GM19099 (cell line): ENCODE results near the gene BIRC7.

Experiments used
- POLR2A ChIP-seq: IDR thresholded peaks from 3 replicates; pipeline ENCODE4 v1.6.1; 2011; ENCODE audit warnings: low read depth; ENCODE audit not compliant: insufficient read length; ENCODE audit errors: extremely low read depth

The BIRC7 gene

DNA sequence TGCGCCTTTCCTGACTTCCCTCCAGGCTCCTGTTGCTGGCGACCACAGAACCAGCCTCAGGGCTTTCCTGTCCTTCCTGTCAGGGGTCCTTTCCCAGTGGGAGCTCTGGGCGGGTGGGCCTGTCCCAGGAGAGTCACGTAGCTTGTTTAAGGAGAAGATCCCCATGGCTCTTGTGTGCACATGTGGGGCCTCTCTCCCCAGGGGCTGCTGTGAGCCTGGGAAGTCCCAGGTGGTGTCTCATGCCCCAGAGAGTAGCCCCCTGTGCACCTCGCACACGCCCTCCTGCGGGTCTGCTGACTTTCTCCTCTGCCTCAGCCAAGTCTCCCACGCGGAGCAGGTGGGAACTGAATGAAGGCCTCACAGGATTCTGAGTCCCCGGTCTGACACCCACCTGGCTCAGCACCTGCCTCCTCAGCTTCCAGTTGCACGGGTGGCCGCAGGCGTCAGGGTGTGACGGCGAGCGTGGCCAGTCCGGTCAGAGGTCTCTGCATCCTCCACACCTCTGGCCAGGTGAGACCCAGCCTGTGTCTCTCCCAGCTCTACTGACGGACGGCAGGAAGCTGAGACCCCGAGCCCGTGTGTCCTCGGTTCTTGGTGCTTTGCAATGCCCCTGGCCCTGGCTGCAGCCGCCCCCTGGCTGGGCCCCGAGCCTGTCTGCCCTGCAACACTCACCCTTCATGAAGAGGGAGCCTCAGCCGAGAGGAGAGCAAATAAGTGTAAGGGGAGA, 24.2 kb downstream of the BIRC7 start:
- no peak for TF ChIP-seq POLR2A

DNA sequence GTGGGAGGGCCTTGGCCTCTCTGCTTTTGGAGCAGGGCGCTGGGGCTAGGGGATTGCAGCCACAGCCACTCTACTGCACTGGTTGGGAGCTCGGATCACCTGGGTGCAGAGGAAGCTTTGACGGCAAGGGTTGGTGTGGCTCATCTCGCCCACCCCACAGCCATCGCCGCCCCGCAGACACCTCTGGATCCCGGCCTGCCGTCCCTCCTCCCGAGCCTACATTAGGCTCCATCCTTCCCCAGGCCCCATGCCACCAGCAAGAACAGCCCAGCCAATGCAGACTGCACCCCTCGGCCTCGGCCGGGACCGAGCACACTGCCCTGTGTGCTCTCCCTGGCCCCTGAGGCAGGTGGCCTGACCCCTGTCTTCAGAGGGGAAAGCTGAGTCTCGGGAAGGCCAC, 24.8 kb downstream of the BIRC7 start:
- TF ChIP-seq POLR2A, result no peak

DNA sequence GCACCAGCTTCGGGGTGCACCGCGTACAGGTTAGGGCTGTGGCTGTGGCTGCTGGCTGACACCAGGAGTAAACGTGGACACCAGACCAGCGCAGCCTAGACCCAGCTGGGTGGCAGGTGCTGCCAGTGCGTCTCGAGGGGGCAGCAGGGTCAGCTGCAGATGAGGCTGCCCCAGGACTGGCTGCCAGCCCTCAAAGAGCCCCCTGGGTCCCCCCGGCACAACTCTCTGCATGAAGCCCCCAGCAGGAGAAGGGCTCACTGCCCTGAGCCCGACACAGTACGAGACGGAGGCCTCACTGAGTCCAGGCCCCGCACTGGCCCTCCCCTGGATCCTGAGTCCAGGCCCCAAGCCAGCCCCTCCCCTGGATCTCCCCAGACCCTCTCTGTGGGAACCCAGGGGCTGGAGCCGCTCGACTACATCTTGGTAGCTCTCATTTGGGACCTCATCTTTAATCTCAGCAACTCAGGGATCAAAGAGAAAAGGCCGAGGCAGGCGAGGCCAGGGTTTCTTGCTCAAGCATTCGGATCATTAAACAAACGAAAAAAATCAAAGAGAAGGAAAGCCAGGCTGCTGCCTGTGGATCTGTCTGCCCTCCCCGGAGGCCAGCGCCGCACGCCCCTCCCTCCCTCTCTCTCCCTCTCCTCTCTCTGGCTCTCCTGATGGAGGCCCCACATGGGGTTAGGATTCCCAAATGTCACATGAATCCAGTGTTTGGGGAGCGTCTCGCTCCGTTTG, 25.5 kb downstream of the BIRC7 start:
- TF ChIP-seq POLR2A, result no peak

DNA sequence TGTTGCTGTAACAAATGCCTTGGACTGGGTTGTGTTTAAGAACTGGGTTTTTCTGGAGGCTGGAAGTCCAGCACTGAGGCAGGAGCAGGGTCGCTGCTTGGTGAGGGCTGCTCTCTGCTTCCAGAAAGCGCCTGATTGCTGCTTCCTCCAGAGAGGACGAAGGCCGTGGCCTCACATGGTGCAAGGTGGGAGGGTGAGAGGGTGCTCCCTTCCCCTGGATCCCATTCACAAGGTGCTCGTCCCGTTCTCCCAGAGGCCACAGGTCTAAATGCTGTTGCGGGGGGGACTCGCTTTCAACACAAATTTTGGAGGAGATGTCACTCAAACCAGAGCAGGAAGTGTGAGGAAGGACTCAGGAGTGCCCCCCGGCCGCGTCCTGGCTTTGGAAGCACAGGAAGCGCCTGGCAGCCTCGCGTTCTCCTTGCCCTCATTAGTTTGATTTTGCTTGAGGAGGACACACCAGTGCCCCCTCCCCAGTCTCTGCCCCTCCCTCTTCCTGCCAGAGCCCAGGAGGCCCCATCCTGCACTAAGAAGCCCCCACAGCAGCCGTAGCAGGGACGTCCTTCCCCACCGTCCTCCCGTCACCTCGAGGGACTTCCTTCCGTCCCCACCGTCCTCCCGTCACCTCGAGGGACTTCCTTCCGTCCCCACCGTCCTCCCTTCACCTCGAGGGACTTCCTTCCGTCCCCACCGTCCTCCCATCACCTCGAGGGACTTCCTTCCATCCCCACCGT, 26.3 kb downstream of the BIRC7 start:
- no peak for TF ChIP-seq POLR2A

DNA sequence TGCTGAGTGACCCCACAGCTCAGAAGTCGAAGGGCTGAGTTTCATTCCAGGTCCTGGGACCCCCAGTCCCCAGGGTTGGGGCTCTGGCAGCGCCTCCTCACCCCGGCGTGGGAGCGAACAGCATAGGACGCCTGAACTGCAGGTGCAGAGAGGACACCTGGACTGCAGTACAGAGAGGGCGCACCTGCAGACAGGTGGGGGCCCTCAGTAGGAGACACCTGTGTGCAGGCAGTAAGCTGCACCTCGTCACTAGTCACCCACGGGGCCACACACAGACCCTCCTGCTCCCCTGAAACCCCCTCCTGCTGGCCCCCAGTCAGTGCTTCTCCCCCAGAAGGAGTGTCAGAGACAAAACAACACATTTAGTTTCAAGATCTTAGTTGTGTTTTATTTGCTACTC, 27.1 kb downstream of the BIRC7 start:
- no peak for TF ChIP-seq POLR2A

DNA sequence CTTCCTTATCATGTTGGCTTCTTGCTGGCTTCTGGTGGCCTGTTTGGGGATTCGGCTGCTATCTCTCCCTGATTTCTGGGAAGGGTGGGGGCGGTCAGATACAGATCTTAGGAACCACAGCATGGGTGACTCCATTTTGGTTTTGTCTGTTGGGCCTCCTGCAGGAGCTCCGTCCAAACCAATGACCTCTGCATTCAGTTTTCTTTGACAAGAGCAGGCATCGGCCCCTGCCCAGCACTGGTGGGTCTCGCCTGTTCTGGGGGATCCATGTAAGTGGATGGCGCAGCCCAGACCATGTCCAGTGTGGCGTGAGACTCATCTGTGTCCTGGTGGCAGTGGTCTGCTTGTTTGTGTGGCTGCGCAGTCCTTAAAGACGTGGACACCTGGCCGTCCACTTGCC, 28.3 kb downstream of the BIRC7 start:
- no peak for TF ChIP-seq POLR2A

DNA sequence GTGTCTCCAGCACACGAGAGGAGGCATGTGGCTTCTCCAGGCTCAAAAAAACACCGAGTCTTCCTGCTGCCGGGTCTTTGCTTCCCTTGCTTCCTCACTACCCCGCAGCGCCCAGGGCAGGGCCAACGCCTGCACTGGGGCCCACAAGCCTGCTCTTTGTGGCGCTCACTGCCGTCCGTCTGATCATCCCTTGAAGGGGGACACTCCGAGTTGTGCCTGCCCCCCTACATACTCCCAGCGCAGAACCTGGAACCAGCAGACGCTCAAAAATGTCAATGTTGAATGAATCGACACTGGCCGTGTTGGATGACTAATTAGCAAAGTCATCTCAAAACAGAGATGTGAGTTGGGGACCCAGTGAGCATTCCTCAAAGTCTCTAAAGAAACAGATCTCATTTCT, 28.8 kb downstream of the BIRC7 start:
- no peak for TF ChIP-seq POLR2A

DNA sequence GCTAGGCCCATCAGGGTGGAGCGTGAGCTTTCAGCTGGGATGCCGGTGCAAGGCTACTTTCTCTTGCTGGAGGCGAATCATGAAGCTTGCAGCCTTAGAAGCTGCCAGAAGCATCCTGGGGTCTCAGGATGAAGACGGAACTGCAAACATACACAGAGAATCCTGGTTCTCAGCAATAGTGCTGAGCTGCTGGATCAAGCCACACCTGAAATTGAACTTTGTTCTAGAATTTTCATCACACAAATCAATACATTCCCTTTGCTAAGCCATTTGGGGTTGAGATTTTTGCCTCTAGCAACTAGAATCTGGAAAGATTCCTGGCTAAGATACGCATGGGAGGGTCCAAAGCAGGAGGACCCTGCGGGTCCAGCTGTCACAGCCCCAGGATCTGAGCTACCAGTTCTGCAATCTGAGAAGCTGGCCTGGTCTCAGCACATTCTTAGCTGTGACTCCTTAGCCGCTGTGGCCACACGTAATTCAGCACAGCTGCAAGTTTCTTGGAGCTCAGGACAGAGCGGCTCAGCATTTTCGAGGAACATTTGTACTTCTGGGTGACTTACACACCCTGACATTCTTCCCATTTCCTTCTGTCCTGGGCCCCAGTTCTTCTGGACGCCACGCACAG, 30.3 kb downstream of the BIRC7 start:
- TF ChIP-seq POLR2A, result no peak

DNA sequence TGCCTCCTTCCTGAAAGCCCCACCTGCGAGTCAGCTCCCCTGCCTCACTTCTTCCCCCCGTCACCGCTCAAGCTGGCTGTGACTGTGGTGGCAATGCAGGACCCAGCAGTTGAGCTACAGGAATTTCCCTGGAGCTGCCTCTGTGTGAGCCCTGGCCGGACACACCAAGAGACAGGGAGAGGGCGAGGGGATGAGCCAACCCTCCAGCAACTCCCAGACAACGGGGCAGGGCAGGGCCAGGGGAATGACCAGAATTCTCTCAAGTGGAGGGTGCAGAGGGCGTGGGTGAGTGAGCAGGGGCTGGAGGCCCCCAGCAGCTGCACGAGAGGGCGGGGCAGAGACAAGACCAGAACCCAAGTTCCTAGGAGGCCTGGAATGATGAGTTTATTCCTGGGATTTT, 32.0 kb downstream of the BIRC7 start:
- TF ChIP-seq POLR2A, result no peak

DNA sequence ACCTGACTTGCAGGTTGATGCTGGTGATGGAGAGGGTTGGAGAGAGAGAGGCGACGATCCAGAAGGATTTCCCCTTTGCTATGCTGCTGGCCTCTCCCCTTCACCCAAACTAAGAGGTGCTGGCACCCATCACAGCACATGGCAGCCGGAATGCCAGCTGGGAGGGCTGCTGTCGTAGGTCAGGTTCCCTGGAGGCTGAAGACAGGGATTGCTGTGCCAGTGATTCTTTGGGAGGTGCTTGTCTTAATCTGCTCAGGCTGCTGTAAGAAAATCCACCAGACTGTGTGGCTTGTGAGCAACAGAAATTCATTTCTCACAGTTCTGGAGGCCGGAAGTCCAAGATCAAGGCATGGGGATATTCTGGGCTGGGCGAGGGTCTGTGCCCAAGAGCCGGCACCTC, 32.6 kb downstream of the BIRC7 start:
- no peak for TF ChIP-seq POLR2A

DNA sequence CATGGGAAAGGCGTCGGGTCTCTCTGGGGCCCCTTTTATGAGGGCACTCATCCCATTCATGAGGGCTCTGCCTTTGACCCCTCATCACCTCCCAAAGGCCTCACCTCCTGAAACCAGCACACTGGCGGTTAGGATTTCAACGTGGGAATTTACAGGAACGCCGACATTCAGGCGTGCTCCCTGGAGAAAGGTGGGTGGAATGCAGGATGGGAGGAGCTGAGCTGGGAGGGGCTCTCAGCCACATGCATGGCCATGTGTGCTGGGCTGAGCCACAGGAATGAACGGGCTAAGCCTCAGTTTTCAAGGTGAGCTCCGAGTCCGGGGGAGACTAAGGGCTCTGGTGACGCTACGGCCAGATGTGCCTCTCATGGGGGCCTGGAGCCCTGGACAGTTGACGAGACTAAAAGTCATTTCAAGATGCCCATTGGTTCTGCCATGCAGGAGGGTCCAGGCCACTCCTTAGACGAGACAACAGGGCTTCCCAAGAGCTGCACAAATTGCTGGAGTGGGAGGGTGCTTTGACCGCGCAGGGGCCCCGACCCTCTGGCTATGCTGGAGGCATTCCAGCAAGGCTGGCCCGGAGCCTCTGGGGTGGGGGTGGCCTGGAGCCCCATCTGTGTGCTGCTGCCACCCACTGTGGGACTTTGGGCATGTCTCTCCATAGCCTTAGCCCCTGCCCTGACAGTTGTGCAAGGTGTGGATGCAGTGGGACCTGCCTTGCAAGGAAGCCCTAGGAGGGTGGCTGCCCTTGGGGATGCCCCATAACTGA, 33.1 kb downstream of the BIRC7 start:
- no peak for TF ChIP-seq POLR2A

DNA sequence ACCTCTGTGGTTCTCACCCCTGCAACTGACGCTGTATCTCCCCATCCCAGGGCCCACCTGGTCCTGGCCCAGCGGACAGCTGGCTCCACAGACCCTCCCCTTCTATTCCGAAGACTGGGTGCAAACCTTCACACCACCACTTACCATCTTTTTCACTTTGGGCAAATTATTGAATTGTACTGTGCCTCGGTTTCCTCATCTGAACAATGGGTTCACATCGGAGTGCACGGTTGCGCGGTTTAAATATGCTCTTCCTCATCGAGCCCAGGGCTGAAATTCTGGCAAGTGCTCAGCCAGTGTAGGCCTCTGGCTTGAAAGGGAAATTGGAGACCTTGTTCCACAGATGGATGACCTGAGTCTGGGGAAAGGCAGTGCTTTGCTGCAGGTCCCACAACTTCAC, 34.0 kb downstream of the BIRC7 start:
- no peak for TF ChIP-seq POLR2A

DNA sequence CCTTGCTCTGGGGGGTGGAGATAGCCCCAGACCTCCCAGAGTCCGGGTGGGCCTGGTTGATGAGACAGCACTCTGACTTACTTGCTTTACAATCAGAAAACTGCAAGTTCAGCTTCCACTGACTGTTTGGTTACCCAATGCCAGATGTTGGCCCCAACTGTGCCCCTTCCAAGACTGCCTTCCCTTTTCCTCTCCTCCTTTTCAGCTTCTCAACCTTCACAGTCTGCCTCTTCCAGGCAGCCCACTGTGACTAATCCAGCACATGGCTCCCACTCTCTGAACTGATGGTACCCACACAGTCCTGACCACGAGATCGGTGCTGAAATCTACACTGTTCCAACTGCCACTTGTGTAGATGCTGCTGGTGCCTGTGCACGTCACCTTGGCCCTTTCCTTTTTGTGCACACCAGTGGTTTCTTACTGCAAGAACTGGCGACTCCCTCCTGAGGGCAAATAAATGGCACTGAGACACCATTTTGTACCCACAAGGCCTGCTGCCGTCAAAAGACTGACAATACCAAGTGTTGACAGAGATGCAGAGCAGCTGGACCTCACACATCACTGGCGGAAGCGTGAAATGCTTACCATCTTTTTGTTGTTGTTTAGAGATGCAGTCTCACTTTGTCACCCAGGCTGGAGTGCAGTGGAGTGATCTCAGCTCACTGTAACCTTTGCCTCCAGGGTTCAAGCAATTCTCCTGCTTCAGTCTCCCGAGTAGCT, 35.1 kb downstream of the BIRC7 start:
- TF ChIP-seq POLR2A, result no peak
